ENCODE results near the gene ARHGAP26. TPM values are rescaled to one million over a fixed set of nuclear protein-coding genes. Genes with fewer than 3 reads are reported as not detected.
"Not testable (repeated sequence)": the region's sequence is repeated elsewhere in the genome, so short reads cannot be mapped to it uniquely, and the experiment has no call there.

Gene ARHGAP26
- total RNA-seq, 1 donor from 2014 or later = 12.7 TPM

- H3K4me3 Mint-ChIP-seq = no peak overlapping the region
- intact Hi-C loops (cut with micrococcal nuclease) = no loop called here
- H3K27ac Mint-ChIP-seq = no peak overlapping the region
- peaks cover 7% of the 10 kb centered on the region for H3K9me3 Mint-ChIP-seq
- no peaks in the 10 kb centered on the region for H3K27me3 Mint-ChIP-seq
- peaks cover 24% of the 10 kb centered on the region for H3K36me3 Mint-ChIP-seq (ENCODE audit: low read depth)
- H3K4me1 Mint-ChIP-seq = peaks cover 49% of the 10 kb centered on the region
- no peak for DNase-seq
These were observed 228.3 kb downstream of the ARHGAP26 start for GRCh38 chr5:142998316-142999020.

GRCh38 chr5:143000551-143000950, 230.4 kb downstream of the ARHGAP26 start:
- not testable (repeated sequence) for H3K27ac Mint-ChIP-seq
- Mint-ChIP-seq H3K36me3 (ENCODE audit: low read depth) (peaks cover 15% of the 10 kb centered on the region), H3K4me1 (peaks cover 64% of the 10 kb centered on the region)

GRCh38 chr5:143001764-143002351, 231.7 kb downstream of the ARHGAP26 start:
- Mint-ChIP-seq H3K4me3 (peak overlapping the region; percentile 76), H3K27me3 (no peaks in the 10 kb centered on the region), H3K4me1 (peaks cover 65% of the 10 kb centered on the region), H3K27ac (peak overlapping the region; percentile 99), H3K36me3 (ENCODE audit: low read depth) (peaks cover 9% of the 10 kb centered on the region), H3K9me3 (peaks cover 4% of the 10 kb centered on the region)
- peak; percentile 78 for DNase-seq
- intact Hi-C loops (cut with micrococcal nuclease) = loop anchor here (1.0 to 5.0 kb wide), 2 partner anchors 25 to 260 kb away; no protein-coding TSS in a partner anchor

More at GRCh38 chr5:143000551-143000950, 230.4 kb downstream of the ARHGAP26 start:
- not testable (repeated sequence) for H3K27me3 Mint-ChIP-seq, H3K4me3 Mint-ChIP-seq, H3K9me3 Mint-ChIP-seq, DNase-seq
- intact Hi-C loops (cut with micrococcal nuclease) = loop anchor here (5.0 kb wide), 1 partner anchor 262 kb away; no protein-coding TSS in a partner anchor

GRCh38 chr5:143002459-143003327, 232.5 kb downstream of the ARHGAP26 start:
- intact Hi-C loops (cut with micrococcal nuclease) = loop anchor here (1.0 to 5.0 kb wide), 6 partner anchors 25 to 966 kb away; no protein-coding TSS in a partner anchor
- no peaks in the 10 kb centered on the region for H3K27me3 Mint-ChIP-seq
- H3K36me3 Mint-ChIP-seq (ENCODE audit: low read depth) = peaks cover 9% of the 10 kb centered on the region
- peak overlapping the region; percentile 76 for H3K4me3 Mint-ChIP-seq
- H3K27ac Mint-ChIP-seq = peak overlapping the region; percentile 99
- H3K9me3 Mint-ChIP-seq = peaks cover 4% of the 10 kb centered on the region
- H3K4me1 Mint-ChIP-seq = peaks cover 69% of the 10 kb centered on the region
- peak; percentile 90 for DNase-seq

- Mint-ChIP-seq H3K4me3 (peak overlapping the region; percentile 76), H3K36me3 (ENCODE audit: low read depth) (peaks cover 9% of the 10 kb centered on the region), H3K4me1 (peaks cover 75% of the 10 kb centered on the region), H3K27ac (peak overlapping the region; percentile 99), H3K27me3 (no peaks in the 10 kb centered on the region), H3K9me3 (peaks cover 4% of the 10 kb centered on the region)
- no peak for DNase-seq
- intact Hi-C loops (cut with micrococcal nuclease) = loop anchor here (1.0 to 5.0 kb wide), 5 partner anchors 259 to 965 kb away; no protein-coding TSS in a partner anchor
These were observed 233.1 kb downstream of the ARHGAP26 start for GRCh38 chr5:143003328-143003636.

GRCh38 chr5:143004361-143005145, 234.4 kb downstream of the ARHGAP26 start:
- peak overlapping the region; percentile 39 for H3K4me3 Mint-ChIP-seq
- H3K27ac Mint-ChIP-seq = peak overlapping the region; percentile 83
- H3K4me1 Mint-ChIP-seq = peaks cover 79% of the 10 kb centered on the region
- intact Hi-C loops (cut with micrococcal nuclease) = loop anchor here (5.0 kb wide), 2 partner anchors 258 to 893 kb away; no protein-coding TSS in a partner anchor
- peaks cover 8% of the 10 kb centered on the region for H3K9me3 Mint-ChIP-seq
- DNase-seq = no peak
- peaks cover 3% of the 10 kb centered on the region for H3K27me3 Mint-ChIP-seq
- peaks cover 12% of the 10 kb centered on the region for H3K36me3 Mint-ChIP-seq (ENCODE audit: low read depth)

GRCh38 chr5:143006501-143006900, 236.3 kb downstream of the ARHGAP26 start:
- peaks cover 87% of the 10 kb centered on the region for H3K4me1 Mint-ChIP-seq
- peak overlapping the region; percentile 14 for H3K27ac Mint-ChIP-seq
- no peak for DNase-seq
- peaks cover 7% of the 10 kb centered on the region for H3K36me3 Mint-ChIP-seq (ENCODE audit: low read depth)
- peaks cover 3% of the 10 kb centered on the region for H3K27me3 Mint-ChIP-seq
- intact Hi-C loops (cut with micrococcal nuclease) = loop anchor here (5.0 kb wide), 1 partner anchor 891 kb away; no protein-coding TSS in a partner anchor
- no peak overlapping the region for H3K4me3 Mint-ChIP-seq
- peaks cover 8% of the 10 kb centered on the region for H3K9me3 Mint-ChIP-seq

GRCh38 chr5:143008032-143008431, 237.9 kb downstream of the ARHGAP26 start:
- H3K4me3 Mint-ChIP-seq = peak overlapping the region; percentile 28
- H3K4me1 Mint-ChIP-seq = peaks cover 77% of the 10 kb centered on the region
- DNase-seq = no peak
- H3K9me3 Mint-ChIP-seq = peaks cover 8% of the 10 kb centered on the region
- intact Hi-C loops (cut with micrococcal nuclease) = loop anchor here (2.0 to 5.0 kb wide), 6 partner anchors 83 to 1181 kb away; no protein-coding TSS in a partner anchor
- H3K27me3 Mint-ChIP-seq = peaks cover 3% of the 10 kb centered on the region
- peaks cover 6% of the 10 kb centered on the region for H3K36me3 Mint-ChIP-seq (ENCODE audit: low read depth)
- H3K27ac Mint-ChIP-seq = peak overlapping the region; percentile 93

- Mint-ChIP-seq H3K36me3 (ENCODE audit: low read depth) (peaks cover 6% of the 10 kb centered on the region), H3K27me3 (peaks cover 3% of the 10 kb centered on the region), H3K4me1 (peaks cover 73% of the 10 kb centered on the region), H3K9me3 (peaks cover 8% of the 10 kb centered on the region), H3K4me3 (peak overlapping the region; percentile 36), H3K27ac (peak overlapping the region; percentile 93)
- peak; percentile 94 for DNase-seq
- intact Hi-C loops (cut with micrococcal nuclease) = loop anchor here (1.0 to 5.0 kb wide), 12 partner anchors 27 to 1180 kb away; no protein-coding TSS in a partner anchor
These were observed 238.8 kb downstream of the ARHGAP26 start for GRCh38 chr5:143008809-143009521.

GRCh38 chr5:143010351-143010750, 240.2 kb downstream of the ARHGAP26 start:
- Mint-ChIP-seq H3K9me3 (peaks cover 4% of the 10 kb centered on the region), H3K27ac (peak overlapping the region; percentile 93), H3K36me3 (ENCODE audit: low read depth) (peaks cover 3% of the 10 kb centered on the region), H3K27me3 (peaks cover 3% of the 10 kb centered on the region), H3K4me3 (no peak overlapping the region), H3K4me1 (peaks cover 66% of the 10 kb centered on the region)
- no peak for DNase-seq
- intact Hi-C loops (cut with micrococcal nuclease) = no loop called here

- peak overlapping the region; percentile 38 for H3K27ac Mint-ChIP-seq
- intact Hi-C loops (cut with micrococcal nuclease) = no loop called here
- H3K4me3 Mint-ChIP-seq = no peak overlapping the region
- peaks cover 60% of the 10 kb centered on the region for H3K4me1 Mint-ChIP-seq
- peaks cover 3% of the 10 kb centered on the region for H3K27me3 Mint-ChIP-seq
- peaks cover 3% of the 10 kb centered on the region for H3K36me3 Mint-ChIP-seq (ENCODE audit: low read depth)
- DNase-seq = no peak
- H3K9me3 Mint-ChIP-seq = peaks cover 4% of the 10 kb centered on the region
These were observed 241.4 kb downstream of the ARHGAP26 start for GRCh38 chr5:143011585-143011984.

GRCh38 chr5:143013176-143013891, 243.2 kb downstream of the ARHGAP26 start:
- peaks cover 9% of the 10 kb centered on the region for H3K9me3 Mint-ChIP-seq
- H3K4me3 Mint-ChIP-seq = no peak overlapping the region
- peaks cover 55% of the 10 kb centered on the region for H3K4me1 Mint-ChIP-seq
- peaks cover 9% of the 10 kb centered on the region for H3K36me3 Mint-ChIP-seq (ENCODE audit: low read depth)
- peaks cover 3% of the 10 kb centered on the region for H3K27me3 Mint-ChIP-seq
- intact Hi-C loops (cut with micrococcal nuclease) = no loop called here
- H3K27ac Mint-ChIP-seq = no peak overlapping the region
- no peak for DNase-seq

All from activated CD4-positive, alpha-beta T cell treated with anti-CD3 and anti-CD28 coated beads, Interleukin-2, amount 10 ng/mL, durations not matched to agents 24 days and 14 days (primary cell).